Measurements from ENCODE around the gene RPL39. TPM values are rescaled to one million over a fixed set of nuclear protein-coding genes. Genes with fewer than 3 reads are reported as not detected.
A peak's percentile ranks its signal among the peaks of the same experiment; 100 is the strongest.

RPL39 gene
- polyA plus RNA-seq, 1 experiment = 2,333 TPM

- ChIA-PET CTCF (interaction anchor here (0.6 to 2.4 kb wide), 4 partner anchors 22 to 148 kb away, joined by 4 to 9 read pairs (median 6); no protein-coding TSS in a partner anchor), POLR2A (interaction anchor here (0.5 to 1.3 kb wide), 4 partner anchors 33 to 251 kb away, joined by 3 to 16 read pairs (median 4); partner anchors contain the start of genes RPL39 and UBE2A)
These were observed 33.3 kb downstream of the RPL39 start, which contains the start of gene SOWAHD for GRCh38 chrX:119757979-119758730. Gene SOWAHD (plus strand): TSS chrX:119758588. CDS start chrX:119758668, 80 bp downstream.

DNA sequence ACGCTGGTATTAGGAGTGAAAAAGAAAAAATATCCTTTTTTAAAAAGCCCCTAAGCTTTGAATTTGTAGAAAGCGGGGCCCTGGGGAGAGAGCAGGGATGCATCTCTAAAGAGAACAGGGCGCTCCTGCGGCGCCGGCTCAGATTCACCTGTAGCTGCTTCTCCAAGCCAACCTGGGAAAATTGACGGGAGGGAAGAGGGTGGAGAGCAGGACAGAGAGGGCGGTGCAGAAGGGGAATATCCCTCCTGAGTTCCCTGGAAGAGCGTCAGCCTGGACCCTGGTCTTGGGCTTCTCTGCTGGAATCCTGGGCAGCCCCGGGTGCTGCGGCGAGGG is 33.8 kb downstream of the RPL39 start:
- ChIA-PET POLR2A (interaction anchor here (1.1 to 1.3 kb wide), 2 partner anchors 34 to 183 kb away, joined by 4 to 16 read pairs; partner anchors contain the start of genes RPL39 and UBE2A), CTCF (interaction anchor here (0.6 to 2.4 kb wide), 2 partner anchors 28 to 77 kb away, joined by 7 to 9 read pairs; no protein-coding TSS in a partner anchor)
- H3K4me3 ChIP-seq (ENCODE audit: low read depth, low read length) = no peak overlapping the region
- H3K9me3 ChIP-seq (ENCODE audit: control insufficient read depth, insufficient read depth, low read length) = no peaks in the 10 kb centered on the region
- H3K27me3 ChIP-seq (ENCODE audit: control insufficient read depth, insufficient read depth, low read length) = peaks cover 2% of the 10 kb centered on the region
- no peak for DNase-seq (ENCODE audit: low read depth, low spot score)
- no peak overlapping the region for H3K27ac ChIP-seq (ENCODE audit: low read depth, low read length)
- TF ChIP-seq CTCF (IDR thresholded peaks at IDR 0.05; ENCODE audit: low read depth, low read length) = no peak

More at GRCh38 chrX:119757979-119758730, 33.3 kb downstream of the RPL39 start, which contains the start of gene SOWAHD:
- Histone ChIP-seq H3K4me3 (ENCODE audit: low read depth, low read length) (peak within 1 kb of the TSS; percentile 42), H3K9me3 (ENCODE audit: control insufficient read depth, insufficient read depth, low read length) (no peaks in the 10 kb centered on the region), H3K27me3 (ENCODE audit: control insufficient read depth, insufficient read depth, low read length) (peaks cover 2% of the 10 kb centered on the region), H3K27ac (ENCODE audit: low read depth, low read length) (no peak within 1 kb of the TSS)
- no peak for DNase-seq (ENCODE audit: low read depth, low spot score)
- TF ChIP-seq CTCF (IDR thresholded peaks at IDR 0.05; ENCODE audit: low read depth, low read length) = no peak

GRCh38 chrX:119756926-119757635 is 34.3 kb downstream of the RPL39 start:
- Histone ChIP-seq H3K4me3 (ENCODE audit: low read depth, low read length) (no peak overlapping the region), H3K9me3 (ENCODE audit: control insufficient read depth, insufficient read depth, low read length) (no peaks in the 10 kb centered on the region), H3K27me3 (ENCODE audit: control insufficient read depth, insufficient read depth, low read length) (peaks cover 2% of the 10 kb centered on the region), H3K27ac (ENCODE audit: low read depth, low read length) (no peak overlapping the region)
- DNase-seq (ENCODE audit: low read depth, low spot score) = no peak
- no peak for TF ChIP-seq CTCF (IDR thresholded peaks at IDR 0.05; ENCODE audit: low read depth, low read length)
- ChIA-PET POLR2A (interaction anchor here (1.7 kb wide), 1 partner anchor 34 kb away, joined by 6 read pairs; the partner anchor contains the start of gene RPL39), CTCF (interaction anchor here (0.6 to 2.4 kb wide), 2 partner anchors 28 to 78 kb away, joined by 7 to 9 read pairs; no protein-coding TSS in a partner anchor)

- TF ChIP-seq CTCF (IDR thresholded peaks at IDR 0.05; ENCODE audit: low read depth, low read length) = no peak
- Histone ChIP-seq H3K9me3 (ENCODE audit: control insufficient read depth, insufficient read depth, low read length) (no peaks in the 10 kb centered on the region), H3K27ac (ENCODE audit: low read depth, low read length) (no peak overlapping the region), H3K4me3 (ENCODE audit: low read depth, low read length) (no peak overlapping the region), H3K27me3 (ENCODE audit: control insufficient read depth, insufficient read depth, low read length) (peaks cover 2% of the 10 kb centered on the region)
- DNase-seq (ENCODE audit: low read depth, low spot score) = peak; percentile 29
- ChIA-PET POLR2A (interaction anchor here (1.7 kb wide), 1 partner anchor 35 kb away, joined by 6 read pairs; the partner anchor contains the start of gene RPL39), CTCF (interaction anchor here (2.4 kb wide), 1 partner anchor 27 kb away, joined by 9 read pairs; no protein-coding TSS in a partner anchor)
These were observed 35.4 kb downstream of the RPL39 start for GRCh38 chrX:119755981-119756533.

All from AG04450 (cell line).